ENCODE results near the gene HCRTR1. TPM values are rescaled to one million over a fixed set of nuclear protein-coding genes. Genes with fewer than 3 reads are reported as not detected.

The HCRTR1 gene
- total and polyA plus RNA-seq, 8 donors: not detected

GRCh38 chr1:31655104-31655503, 37.6 kb downstream of the HCRTR1 start:
- Histone ChIP-seq H3K36me3 (peaks cover 5 to 80% (median 61%) of the 10 kb centered on the region in 4 donors), H3K4me3 (no peak overlapping the region), H3K27me3 (no peaks in the 10 kb centered on the region), H3K9me3 (no peaks in the 10 kb centered on the region), H3K4me1 (peaks cover 0 to 17% (median 9%) of the 10 kb centered on the region in 4 donors), H3K27ac (no peak overlapping the region)
- DNase-seq: no peak
- 90 to 93% (median 91%) methylated on average over 6 of the region's 6 CpGs for WGBS, 5 donors
- TF ChIP-seq CTCF (IDR thresholded peaks at IDR 0.05) (no peak), EP300 (IDR thresholded peaks at IDR 0.05) (no peak), POLR2A (IDR thresholded peaks at IDR 0.05) (no peak), POLR2AphosphoS5 (IDR thresholded peaks at IDR 0.05) (no peak)
- intact Hi-C loops (cut with DNase I; ENCODE audit: low total_unique reads): no loop called here

GRCh38 chr1:31655756-31656155, 38.3 kb downstream of the HCRTR1 start:
- DNase-seq: no peak
- peaks cover 0 to 10% (median 7%) of the 10 kb centered on the region in 4 donors for H3K4me1 ChIP-seq
- no peak overlapping the region for H3K27ac ChIP-seq
- H3K36me3 ChIP-seq: peaks cover 5 to 85% (median 65%) of the 10 kb centered on the region in 4 donors
- no peak overlapping the region for H3K4me3 ChIP-seq
- intact Hi-C loops (cut with DNase I; ENCODE audit: low total_unique reads): no loop called here
- H3K9me3 ChIP-seq: no peaks in the 10 kb centered on the region
- no peaks in the 10 kb centered on the region for H3K27me3 ChIP-seq
- 49 to 72% (median 62%) methylated on average over 4 of the region's 4 CpGs for WGBS, 5 donors
- TF ChIP-seq POLR2AphosphoS5 (IDR thresholded peaks at IDR 0.05): no peak
- TF ChIP-seq EP300 (IDR thresholded peaks at IDR 0.05): no peak
- no peak for TF ChIP-seq POLR2A (IDR thresholded peaks at IDR 0.05)
- TF ChIP-seq CTCF (IDR thresholded peaks at IDR 0.05): no peak

- no peak for DNase-seq
- intact Hi-C loops (cut with DNase I; ENCODE audit: low total_unique reads): no loop called here
These were observed 39.7 kb downstream of the HCRTR1 start for GRCh38 chr1:31657020-31657804.

GRCh38 chr1:31657972-31658510, 40.6 kb downstream of the HCRTR1 start:
- Histone ChIP-seq H3K4me1 (no peaks in the 10 kb centered on the region), H3K27me3 (no peaks in the 10 kb centered on the region), H3K9me3 (no peaks in the 10 kb centered on the region), H3K27ac (no peak overlapping the region), H3K36me3 (peaks cover 5 to 85% (median 66%) of the 10 kb centered on the region in 4 donors), H3K4me3 (no peak overlapping the region)
- 76 to 93% (median 92%) methylated on average over 12 of the region's 12 CpGs for WGBS, 5 donors
- no peak for DNase-seq
- TF ChIP-seq POLR2AphosphoS5 (IDR thresholded peaks at IDR 0.05) (no peak), CTCF (IDR thresholded peaks at IDR 0.05) (no peak), EP300 (IDR thresholded peaks at IDR 0.05) (no peak), POLR2A (IDR thresholded peaks at IDR 0.05) (no peak)
- intact Hi-C loops (cut with DNase I; ENCODE audit: low total_unique reads): no loop called here

More at GRCh38 chr1:31657020-31657804, 39.7 kb downstream of the HCRTR1 start:
- TF ChIP-seq POLR2AphosphoS5 (IDR thresholded peaks at IDR 0.05): no peak
- no peak for TF ChIP-seq EP300 (IDR thresholded peaks at IDR 0.05)
- TF ChIP-seq CTCF (IDR thresholded peaks at IDR 0.05): no peak
- TF ChIP-seq POLR2A (IDR thresholded peaks at IDR 0.05): no peak
- Histone ChIP-seq H3K4me3 (no peak overlapping the region), H3K27me3 (no peaks in the 10 kb centered on the region), H3K27ac (no peak overlapping the region), H3K4me1 (no peaks in the 10 kb centered on the region), H3K9me3 (no peaks in the 10 kb centered on the region), H3K36me3 (peaks cover 5 to 89% (median 71%) of the 10 kb centered on the region in 4 donors)
- WGBS, 5 donors: 77 to 82% (median 80%) methylated on average over 13 to 14 of the region's 14 CpGs
